ENCODE measurements around the gene PGS1. TPM values are rescaled to one million over a fixed set of nuclear protein-coding genes. Genes with fewer than 3 reads are reported as not detected.

Gene PGS1
- total and polyA plus RNA-seq, 2 experiments from 2014 or later = 30.4 to 42.5 TPM

DNA sequence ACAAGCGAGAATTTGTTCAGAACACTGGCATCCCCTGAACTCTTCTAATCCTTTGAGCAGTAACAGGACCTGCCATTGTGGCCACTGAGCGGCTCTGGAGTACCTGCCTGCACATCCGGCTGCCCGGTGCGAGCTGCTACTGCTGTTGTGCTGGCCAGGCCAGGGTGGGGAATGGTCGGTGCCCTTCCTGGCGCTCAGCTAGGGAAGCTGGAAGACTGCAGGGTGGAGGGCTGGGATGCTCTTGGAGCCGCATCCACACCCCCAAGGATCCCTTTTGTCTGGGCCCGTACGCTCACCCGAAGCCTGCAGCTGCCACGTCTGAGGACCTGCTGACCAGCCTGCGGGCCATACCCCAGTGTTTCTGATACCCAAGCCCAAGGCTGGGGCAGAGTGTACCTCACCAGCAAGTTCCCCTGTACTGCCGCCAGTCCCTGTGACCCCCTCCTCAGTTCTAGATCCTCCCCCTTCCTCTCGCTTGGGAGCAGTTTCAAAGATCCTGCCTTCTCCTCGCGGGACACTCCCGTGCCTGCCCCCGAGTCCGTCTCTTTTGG, 49.7 kb downstream of the PGS1 start:
- no peaks in the 10 kb centered on the region for H3K79me2 ChIP-seq
- TF ChIP-seq, protein P1, sequence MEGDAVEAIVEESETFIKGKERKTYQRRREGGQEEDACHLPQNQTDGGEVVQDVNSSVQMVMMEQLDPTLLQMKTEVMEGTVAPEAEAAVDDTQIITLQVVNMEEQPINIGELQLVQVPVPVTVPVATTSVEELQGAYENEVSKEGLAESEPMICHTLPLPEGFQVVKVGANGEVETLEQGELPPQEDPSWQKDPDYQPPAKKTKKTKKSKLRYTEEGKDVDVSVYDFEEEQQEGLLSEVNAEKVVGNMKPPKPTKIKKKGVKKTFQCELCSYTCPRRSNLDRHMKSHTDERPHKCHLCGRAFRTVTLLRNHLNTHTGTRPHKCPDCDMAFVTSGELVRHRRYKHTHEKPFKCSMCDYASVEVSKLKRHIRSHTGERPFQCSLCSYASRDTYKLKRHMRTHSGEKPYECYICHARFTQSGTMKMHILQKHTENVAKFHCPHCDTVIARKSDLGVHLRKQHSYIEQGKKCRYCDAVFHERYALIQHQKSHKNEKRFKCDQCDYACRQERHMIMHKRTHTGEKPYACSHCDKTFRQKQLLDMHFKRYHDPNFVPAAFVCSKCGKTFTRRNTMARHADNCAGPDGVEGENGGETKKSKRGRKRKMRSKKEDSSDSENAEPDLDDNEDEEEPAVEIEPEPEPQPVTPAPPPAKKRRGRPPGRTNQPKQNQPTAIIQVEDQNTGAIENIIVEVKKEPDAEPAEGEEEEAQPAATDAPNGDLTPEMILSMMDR (IDR thresholded peaks at IDR 0.05; ENCODE audit: poor library complexity) = no peak
- TF ChIP-seq EZH2phosphoT487 (IDR thresholded peaks at IDR 0.05; ENCODE audit: low read depth, severe bottlenecking, unreplicated experiment) = no peak
- TF ChIP-seq EZH2 (IDR thresholded peaks at IDR 0.05; ENCODE audit: borderline replicate concordance) = no peak
- H3K9me3 ChIP-seq (ENCODE audit: low read depth) = no peaks in the 10 kb centered on the region
- H4K20me1 ChIP-seq (ENCODE audit: insufficient read depth, poor library complexity, severe bottlenecking) = no peaks in the 10 kb centered on the region
- H3K27ac ChIP-seq = no peak overlapping the region
- WGBS (ENCODE audit: low lambda C conversion rate, missing lambda C conversion rate) = 92% methylated on average over 20 of the region's 20 CpGs
- no peaks in the 10 kb centered on the region for H3K9me2 ChIP-seq (replicated peaks; ENCODE audit: insufficient read depth)
- H2AFZ ChIP-seq = no peak overlapping the region
- DNase-seq (ENCODE audit: low spot score) = no peak
- peaks cover 5% of the 10 kb centered on the region for H3K4me1 ChIP-seq (ENCODE audit: insufficient read depth)
- no peak overlapping the region for H3K4me2 ChIP-seq
- no peaks in the 10 kb centered on the region for H3K36me3 ChIP-seq (replicated peaks; ENCODE audit: insufficient read depth, low read depth)
- no peaks in the 10 kb centered on the region for H3K27me3 ChIP-seq
- H3K4me3 ChIP-seq = no peak overlapping the region

DNA sequence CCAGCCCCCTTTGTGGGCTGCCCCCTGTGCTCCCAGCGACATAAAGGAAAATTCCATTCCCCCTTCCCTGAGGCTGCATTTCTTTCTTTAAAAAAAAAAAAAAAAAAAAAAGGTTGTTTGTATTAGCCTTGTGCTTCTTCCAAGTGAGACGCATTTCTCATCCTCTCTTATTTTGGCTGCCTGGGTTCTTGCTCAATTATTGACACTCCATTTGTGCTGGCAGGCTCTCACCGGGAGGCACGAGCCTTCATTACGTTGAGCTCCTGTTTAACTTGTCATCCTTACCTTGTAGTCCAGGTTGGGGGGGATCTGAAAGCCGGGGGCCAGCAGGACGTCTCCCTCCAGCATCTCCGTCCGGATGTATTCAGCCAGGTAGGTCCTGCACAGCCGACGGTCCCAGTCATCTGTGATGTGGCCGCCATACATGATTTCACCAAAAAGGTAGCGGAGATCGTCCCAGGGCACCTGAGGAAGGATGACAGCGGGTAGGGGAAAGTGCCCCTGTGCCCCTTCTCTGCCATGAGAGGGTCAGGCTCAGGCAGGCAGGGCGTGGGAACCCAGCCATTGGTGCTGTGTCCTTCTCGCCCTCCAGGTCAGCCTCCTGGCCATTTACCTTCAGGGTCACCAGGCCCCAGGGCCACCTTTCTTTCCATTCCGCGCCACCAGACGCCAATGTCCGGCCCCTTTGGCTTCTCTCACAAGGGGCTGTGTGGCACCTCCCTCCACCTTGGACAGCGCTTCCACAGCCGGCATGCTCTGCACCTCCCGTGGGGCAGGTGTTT, 50.6 kb downstream of the PGS1 start:
- Histone ChIP-seq H3K4me2 (no peak overlapping the region), H2AFZ (no peak overlapping the region), H3K9me2 (replicated peaks; ENCODE audit: insufficient read depth) (no peaks in the 10 kb centered on the region), H3K79me2 (no peaks in the 10 kb centered on the region), H3K9me3 (ENCODE audit: low read depth) (no peaks in the 10 kb centered on the region), H3K27me3 (no peaks in the 10 kb centered on the region), H3K36me3 (replicated peaks; ENCODE audit: insufficient read depth, low read depth) (no peaks in the 10 kb centered on the region), H3K27ac (no peak overlapping the region), H4K20me1 (ENCODE audit: insufficient read depth, poor library complexity, severe bottlenecking) (no peaks in the 10 kb centered on the region), H3K4me3 (no peak overlapping the region), H3K4me1 (ENCODE audit: insufficient read depth) (peaks cover 5% of the 10 kb centered on the region)
- DNase-seq (ENCODE audit: low spot score) = no peak
- WGBS (ENCODE audit: low lambda C conversion rate, missing lambda C conversion rate) = 81% methylated on average over 24 of the region's 24 CpGs
- no peak for TF ChIP-seq EZH2 (IDR thresholded peaks at IDR 0.05; ENCODE audit: borderline replicate concordance)
- TF ChIP-seq, protein P1 (IDR thresholded peaks at IDR 0.05; ENCODE audit: poor library complexity) = no peak

DNA sequence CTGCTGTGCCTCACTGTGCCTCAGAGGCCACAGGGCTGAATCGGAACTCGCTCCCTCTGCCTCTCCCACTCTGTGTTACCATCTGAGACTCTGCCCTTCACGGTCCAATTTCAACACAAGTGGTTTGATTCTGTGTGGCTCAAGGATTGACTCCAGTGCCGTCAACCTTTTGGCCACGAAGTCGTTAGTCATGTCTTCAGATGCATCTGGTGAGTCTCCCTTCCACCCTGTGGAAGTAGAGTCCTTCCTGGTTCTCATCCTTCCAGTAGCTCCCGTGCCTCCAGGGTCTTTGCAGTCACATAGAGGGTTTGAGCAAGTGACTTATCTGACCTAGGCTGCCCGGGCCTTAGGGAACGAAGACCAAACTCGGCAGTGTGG, 51.2 kb downstream of the PGS1 start:
- Histone ChIP-seq H3K36me3 (replicated peaks; ENCODE audit: insufficient read depth, low read depth) (no peaks in the 10 kb centered on the region), H4K20me1 (ENCODE audit: insufficient read depth, poor library complexity, severe bottlenecking) (no peaks in the 10 kb centered on the region), H3K4me2 (no peak overlapping the region), H2AFZ (no peak overlapping the region), H3K79me2 (no peaks in the 10 kb centered on the region), H3K27ac (no peak overlapping the region), H3K4me1 (ENCODE audit: insufficient read depth) (peaks cover 5% of the 10 kb centered on the region), H3K4me3 (no peak overlapping the region), H3K9me3 (ENCODE audit: low read depth) (no peaks in the 10 kb centered on the region), H3K9me2 (replicated peaks; ENCODE audit: insufficient read depth) (no peaks in the 10 kb centered on the region), H3K27me3 (no peaks in the 10 kb centered on the region)
- no peak for DNase-seq (ENCODE audit: low spot score)
- TF ChIP-seq EZH2 (IDR thresholded peaks at IDR 0.05; ENCODE audit: borderline replicate concordance) (no peak), EZH2phosphoT487 (IDR thresholded peaks at IDR 0.05; ENCODE audit: low read depth, severe bottlenecking, unreplicated experiment) (no peak)
- TF ChIP-seq, protein P1 (IDR thresholded peaks at IDR 0.05; ENCODE audit: poor library complexity) = no peak
- WGBS (ENCODE audit: low lambda C conversion rate, missing lambda C conversion rate) = 85% methylated on average over 10 of the region's 10 CpGs
